Adrenal gland (tissue), 5 donors: ENCODE data around the gene SNURF.

Experiments
- CTCF ChIP-seq, 6 experiments: fragments of 450-650 bp in 4 of 6; fragments of 200-600 bp in 2 of 6; sonication (generic) in 1 of 6; IDR thresholded peaks; 1 replicate in 5 of 6; 2 replicates in 1 of 6; pipeline versions ENCODE4 v1.5.1 to v1.8.0; 2016 to 2021; ENCODE audit warnings: antibody characterized with exemption in 6 of 6, mild to moderate bottlenecking in 2 of 6, moderate library complexity in 1 of 6
- POLR2A ChIP-seq, 2 donors: fragments of 450-650 bp; IDR thresholded peaks; one replicate each; pipeline ENCODE4 v1.6.1; 2017; ENCODE audit warnings: antibody characterized with exemption in 2 of 2, mild to moderate bottlenecking in 2 of 2, moderate library complexity in 1 of 2
- donor health status: DM: no; HTN: no; CAD: no.

- TF ChIP-seq CTCF (IDR thresholded peaks at IDR 0.05) (no peak), POLR2A (IDR thresholded peaks at IDR 0.05) (no peak)
Observed at GRCh38 chr15:24985224-24985623, 30.4 kb downstream of the SNURF start.
